Sigmoid colon (tissue), 4 donors: ENCODE data around the gene CYB5R4.

Experiments
- EP300 ChIP-seq, 4 donors: sonication (generic); formaldehyde crosslinking; IDR thresholded peaks; one replicate each; pipeline ENCODE4 v1.6.1; 2017; ENCODE audit warnings: antibody characterized with exemption in 4 of 4
- POLR2A ChIP-seq, 2 donors: fragments of 450-650 bp; IDR thresholded peaks; one replicate each; pipeline ENCODE4 v1.6.1; 2016; ENCODE audit warnings: antibody characterized with exemption in 2 of 2, mild to moderate bottlenecking in 2 of 2, moderate library complexity in 2 of 2
- TF ChIP-seq, protein P1 (sequence below), 4 experiments: fragments of 450-650 bp in 3 of 4; fragments of 200-600 bp in 1 of 4; IDR thresholded peaks; one replicate each; pipeline ENCODE4 v1.5.1; 2016 to 2019; ENCODE audit warnings: antibody characterized with exemption in 4 of 4, mild to moderate bottlenecking in 3 of 4, moderate library complexity in 2 of 4

GRCh38 chr6:84013931-84014330, 154.4 kb downstream of the CYB5R4 start:
- TF ChIP-seq, protein P1, sequence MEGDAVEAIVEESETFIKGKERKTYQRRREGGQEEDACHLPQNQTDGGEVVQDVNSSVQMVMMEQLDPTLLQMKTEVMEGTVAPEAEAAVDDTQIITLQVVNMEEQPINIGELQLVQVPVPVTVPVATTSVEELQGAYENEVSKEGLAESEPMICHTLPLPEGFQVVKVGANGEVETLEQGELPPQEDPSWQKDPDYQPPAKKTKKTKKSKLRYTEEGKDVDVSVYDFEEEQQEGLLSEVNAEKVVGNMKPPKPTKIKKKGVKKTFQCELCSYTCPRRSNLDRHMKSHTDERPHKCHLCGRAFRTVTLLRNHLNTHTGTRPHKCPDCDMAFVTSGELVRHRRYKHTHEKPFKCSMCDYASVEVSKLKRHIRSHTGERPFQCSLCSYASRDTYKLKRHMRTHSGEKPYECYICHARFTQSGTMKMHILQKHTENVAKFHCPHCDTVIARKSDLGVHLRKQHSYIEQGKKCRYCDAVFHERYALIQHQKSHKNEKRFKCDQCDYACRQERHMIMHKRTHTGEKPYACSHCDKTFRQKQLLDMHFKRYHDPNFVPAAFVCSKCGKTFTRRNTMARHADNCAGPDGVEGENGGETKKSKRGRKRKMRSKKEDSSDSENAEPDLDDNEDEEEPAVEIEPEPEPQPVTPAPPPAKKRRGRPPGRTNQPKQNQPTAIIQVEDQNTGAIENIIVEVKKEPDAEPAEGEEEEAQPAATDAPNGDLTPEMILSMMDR (IDR thresholded peaks at IDR 0.05), result no peak
- TF ChIP-seq POLR2A (IDR thresholded peaks at IDR 0.05) (no peak), EP300 (IDR thresholded peaks at IDR 0.05) (no peak)
